Spleen (tissue), 11 donors: ENCODE measurements around the gene GPRC5D. TPM values are rescaled to one million over a fixed set of nuclear protein-coding genes. Genes with fewer than 3 reads are reported as not detected.

ENCODE experiments used
- DNase-seq: peaks from one replicate; pipeline ENCODE4 v3.0.0-alpha.2; 2020
- H3K27ac ChIP-seq, 8 donors: fragments of 200-600 bp; sonication (generic) in 7 of 8; 1 replicate in 4 of 8; 2 replicates in 4 of 8; pipeline versions ENCODE4 v1.5.0 to v1.8.0; 2016 to 2021; ENCODE audit warnings: inconsistent platforms in 4 of 8, mild to moderate bottlenecking in 4 of 8, moderate library complexity in 1 of 8
- H3K27me3 ChIP-seq, 7 donors: fragments of 200-600 bp; sonication (generic) in 6 of 7; replicated peaks in 1 of 7; 1 replicate in 4 of 7; 2 replicates in 3 of 7; pipeline versions ENCODE4 v1.5.0 to v1.8.0; 2016 to 2021; ENCODE audit warnings: inconsistent platforms in 3 of 7, mild to moderate bottlenecking in 1 of 7
- H3K36me3 ChIP-seq, 6 donors: fragments of 200-600 bp; sonication (generic) in 5 of 6; 1 replicate in 4 of 6; 2 replicates in 2 of 6; pipeline versions ENCODE4 v1.5.0 to v1.8.0; 2016 to 2021; ENCODE audit warnings: inconsistent platforms in 2 of 6
- H3K4me1 ChIP-seq, 6 donors: fragments of 200-600 bp; sonication (generic) in 5 of 6; 1 replicate in 3 of 6; 2 replicates in 3 of 6; pipeline versions ENCODE4 v1.5.0 to v1.8.0; 2016 to 2021; ENCODE audit warnings: inconsistent platforms in 3 of 6
- H3K4me3 ChIP-seq, 8 donors: fragments of 200-600 bp; sonication (generic) in 7 of 8; 1 replicate in 4 of 8; 2 replicates in 4 of 8; pipeline versions ENCODE4 v1.5.0 to v1.8.0; 2016 to 2021; ENCODE audit warnings: inconsistent platforms in 4 of 8, mild to moderate bottlenecking in 4 of 8, moderate library complexity in 2 of 8
- H3K9me3 ChIP-seq, 8 donors: fragments of 200-600 bp; sonication (generic) in 7 of 8; 1 replicate in 4 of 8; 2 replicates in 4 of 8; pipeline versions ENCODE4 v1.5.0 to v1.8.0; 2016 to 2021; ENCODE audit warnings: inconsistent platforms in 4 of 8
- CTCF ChIP-seq, 11 experiments: fragments of 200-600 bp in 7 of 11; fragments of 450-650 bp in 4 of 11; sonication (generic) in 4 of 11; IDR thresholded peaks in 8 of 11; conservative IDR thresholded peaks in 3 of 11; 1 replicate in 7 of 11; 2 replicates in 4 of 11; pipeline versions ENCODE4 v1.4.0 to v1.8.0; 2016 to 2021; ENCODE audit warnings: antibody characterized with exemption in 11 of 11, inconsistent platforms in 4 of 11, mild to moderate bottlenecking in 1 of 11
- POLR2A ChIP-seq, 3 donors: fragments of 450-650 bp; IDR thresholded peaks; one replicate each; pipeline ENCODE4 v1.5.1; 2017; ENCODE audit warnings: antibody characterized with exemption in 3 of 3, mild to moderate bottlenecking in 1 of 3
- POLR2AphosphoS5 ChIP-seq, 3 donors: sonication (generic); formaldehyde crosslinking; IDR thresholded peaks; one replicate each; pipeline ENCODE4 v1.5.1; 2017; ENCODE audit warnings: antibody characterized with exemption in 3 of 3
- WGBS, 5 donors: extraction: QIAGEN DNeasy Blood & Tissue Kit in 3 of 5; methylation state at CpG; one replicate each; pipeline versions ENCODE4 v1.1.5 to v1.1.7; 2013 to 2018; 5-methylcytosine and 5-hydroxymethylcytosine counted together
- intact Hi-C: fragments of 100-400 bp; cut with DNase I; formaldehyde crosslinking; loops from one replicate; pipeline ENCODE4 v1.15.0; 2023; ENCODE audit warnings: low total_unique reads
- polyA plus RNA-seq, 3 donors: library from polyadenylated mRNA; stranded (reverse); fragments of 200-250 nt; gene quantifications; one replicate each; pipeline ENCODE4 v1.2.1, GENCODE V29; 2013
- total RNA-seq, 7 donors: library from RNA; depleted of rRNA in 3 of 7; stranded (reverse); fragments of >200 nt in 3 of 7; fragmentation: NEBNext Ultra II Directional in 4 of 7; extraction: Animal tissue kit (Norgen Biotek cat#: 25700) in 4 of 7; gene quantifications; one replicate each; pipeline versions ENCODE4 v1.1.0 to v1.2.1, GENCODE V29; 2016 to 2021
- donor health status: healthy with polysubstance abuse.
- donor health status: DM: no; HTN: no; CAD: no; lungs with moderate emphysema.
- donor health status: DM: no; HTN: no; CAD: no.
- donor health status: Bipolar disorder and iron deficiency.
- donor health status: healthy.
- donor health status: DM: no; HTN: no; CAD: no.
- donor health status: DM: yes; HTN: yes; CAD: no.

GPRC5D gene
- total and polyA plus RNA-seq, 10 donors = 0.23 to 1.4 (median 0.41) TPM; not detected in 5

- peaks cover 0 to 80% (median 36%) of the 10 kb centered on the region in 6 donors for H3K36me3 ChIP-seq
- intact Hi-C loops = no loop called here
- H3K27ac ChIP-seq = no peak overlapping the region
- 85 to 95% (median 85%) methylated on average over 4 of the region's 4 CpGs for WGBS, 5 donors
- no peaks in the 10 kb centered on the region for H3K9me3 ChIP-seq
- H3K4me1 ChIP-seq = peaks cover 0 to 14% (median under 1%) of the 10 kb centered on the region in 6 donors
- no peak for DNase-seq
- TF ChIP-seq POLR2A (IDR thresholded peaks at IDR 0.05) (no peak), POLR2AphosphoS5 (IDR thresholded peaks at IDR 0.05) (no peak), CTCF (IDR thresholded peaks at IDR 0.05 in 8 of 11, conservative IDR thresholded peaks at IDR 0.05 in 3 of 11) (peak in 5 of 11 experiments; percentile 36 to 56 (median 44))
- no peaks in the 10 kb centered on the region for H3K27me3 ChIP-seq
- no peak overlapping the region for H3K4me3 ChIP-seq
Measured at GRCh38 chr12:12985817-12986408, 33.9 kb upstream of the GPRC5D start.

- no peak for DNase-seq
- peaks cover 0 to 26% (median 0%) of the 10 kb centered on the region in 6 donors for H3K4me1 ChIP-seq
- H3K9me3 ChIP-seq = no peaks in the 10 kb centered on the region
- H3K36me3 ChIP-seq = peaks cover 0 to 96% (median 42%) of the 10 kb centered on the region in 6 donors
- no peak overlapping the region for H3K27ac ChIP-seq
- TF ChIP-seq POLR2AphosphoS5 (IDR thresholded peaks at IDR 0.05) = no peak
- TF ChIP-seq POLR2A (IDR thresholded peaks at IDR 0.05) = no peak
- WGBS, 5 donors = 79 to 87% (median 84%) methylated on average over 5 of the region's 5 CpGs
- H3K4me3 ChIP-seq = no peak overlapping the region
- intact Hi-C loops = no loop called here
- no peaks in the 10 kb centered on the region for H3K27me3 ChIP-seq
Measured at GRCh38 chr12:12984149-12984548, 32.2 kb upstream of the GPRC5D start.

GRCh38 chr12:12983420-12984035 is 31.6 kb upstream of the GPRC5D start:
- H3K27me3 ChIP-seq = no peaks in the 10 kb centered on the region
- H3K4me1 ChIP-seq = peaks cover 0 to 26% (median 0%) of the 10 kb centered on the region in 6 donors
- H3K4me3 ChIP-seq = no peak overlapping the region
- peak overlapping the region in 1 of 8 donors; percentile 11 for H3K27ac ChIP-seq
- DNase-seq = no peak
- intact Hi-C loops = no loop called here
- H3K36me3 ChIP-seq = peaks cover 0 to 96% (median 38%) of the 10 kb centered on the region in 6 donors
- no peaks in the 10 kb centered on the region for H3K9me3 ChIP-seq
- TF ChIP-seq CTCF (IDR thresholded peaks at IDR 0.05 in 8 of 11, conservative IDR thresholded peaks at IDR 0.05 in 3 of 11) = peak in 9 of 11 experiments; percentile 31 to 58 (median 39)
- TF ChIP-seq POLR2A (IDR thresholded peaks at IDR 0.05) = no peak
- TF ChIP-seq POLR2AphosphoS5 (IDR thresholded peaks at IDR 0.05) = no peak
- WGBS, 5 donors = 62 to 76% (median 73%) methylated on average over 9 of the region's 9 CpGs

DNA sequence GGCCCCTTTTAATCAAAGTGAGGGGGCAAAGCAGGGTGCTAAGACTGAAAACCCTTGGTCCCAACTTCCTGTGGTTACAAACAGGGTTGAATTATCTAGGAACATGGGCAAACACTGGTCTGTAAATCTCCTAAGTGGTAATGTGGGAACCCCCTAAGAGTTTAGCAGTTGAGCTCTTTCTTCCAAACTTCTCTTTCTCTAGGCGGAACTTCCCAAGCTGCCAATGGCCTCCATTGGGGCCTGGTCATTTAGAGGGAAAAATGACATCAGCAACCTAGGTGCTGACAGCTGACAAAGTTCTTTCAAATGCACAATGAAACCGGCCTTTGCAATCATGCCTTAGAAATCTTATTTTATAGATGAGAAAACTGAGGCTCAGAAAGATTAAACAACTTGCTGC is 30.4 kb upstream of the GPRC5D start:
- 88 to 100% (median 97%) methylated on average over 2 of the region's 2 CpGs for WGBS, 5 donors
- Histone ChIP-seq H3K4me3 (no peak overlapping the region), H3K4me1 (peaks cover 0 to 26% (median 0%) of the 10 kb centered on the region in 6 donors), H3K27ac (no peak overlapping the region), H3K9me3 (no peaks in the 10 kb centered on the region), H3K27me3 (no peaks in the 10 kb centered on the region), H3K36me3 (peaks cover 0 to 93% (median 34%) of the 10 kb centered on the region in 6 donors)
- DNase-seq = no peak
- intact Hi-C loops = no loop called here
- TF ChIP-seq POLR2AphosphoS5 (IDR thresholded peaks at IDR 0.05) (no peak), POLR2A (IDR thresholded peaks at IDR 0.05) (no peak), CTCF (IDR thresholded peaks at IDR 0.05 in 8 of 11, conservative IDR thresholded peaks at IDR 0.05 in 3 of 11) (no peak)
